ENCODE data around the gene LGSN.
"Not testable (repeated sequence)": the region's sequence is repeated elsewhere in the genome, so short reads cannot be mapped to it uniquely, and the experiment has no call there.

The LGSN gene

DNA sequence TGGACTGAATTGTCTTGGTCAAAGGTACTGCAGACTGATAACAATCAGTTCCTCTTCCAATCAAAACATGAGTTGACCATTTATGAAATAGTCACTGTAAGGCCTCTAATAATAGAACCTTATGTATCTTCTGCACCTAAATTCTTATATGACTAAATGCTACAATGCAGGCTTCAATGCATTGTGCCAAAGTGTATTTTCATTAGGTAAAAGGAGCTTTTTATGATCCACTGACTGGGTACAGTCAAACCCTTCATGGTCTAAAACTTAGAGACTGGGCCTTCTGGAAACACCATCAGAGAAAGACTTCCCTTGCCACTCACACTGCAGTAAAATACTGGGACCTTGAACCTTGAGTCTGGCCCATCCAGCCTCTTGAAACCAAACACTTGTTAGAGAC is 16.3 kb downstream of the LGSN start:
- no peak overlapping the region for H3K4me3 ChIP-seq (ENCODE audit: low read length)

DNA sequence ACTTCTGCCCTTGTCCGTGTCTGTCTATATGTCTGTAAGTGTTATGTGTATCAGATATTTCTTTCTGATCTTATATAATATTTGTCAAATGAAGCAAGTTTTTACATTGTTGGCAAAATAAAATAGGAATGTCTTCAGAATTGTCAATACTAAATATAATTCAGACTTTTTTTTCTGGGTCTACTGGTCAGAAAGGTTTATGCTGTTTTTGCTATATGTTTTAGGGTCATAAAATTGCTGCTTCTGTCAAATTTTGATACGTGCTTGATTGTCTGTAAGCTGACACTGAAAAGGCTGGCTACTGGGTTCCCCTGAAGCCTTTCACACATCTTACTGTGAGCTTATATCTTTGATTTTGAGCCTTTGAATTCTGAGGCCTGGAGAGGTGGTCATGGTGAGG is 20.1 kb downstream of the LGSN start:
- no peaks in the 10 kb centered on the region for H3K27me3 ChIP-seq (ENCODE audit: insufficient read depth, low read length)
- H3K27ac ChIP-seq (ENCODE audit: low read length) = no peak overlapping the region
- no peaks in the 10 kb centered on the region for H3K9me3 ChIP-seq (ENCODE audit: insufficient read depth, low read depth, low read length)
- no peak overlapping the region for H3K4me3 ChIP-seq (ENCODE audit: low read length)
- H3K4me1 ChIP-seq (ENCODE audit: insufficient read depth, low read length) = no peaks in the 10 kb centered on the region
- no peak overlapping the region for H3K9ac ChIP-seq (ENCODE audit: low read depth, low read length)
- no peaks in the 10 kb centered on the region for H3K36me3 ChIP-seq (ENCODE audit: insufficient read depth, low read depth, low read length)

More for the DNA sequence above, 16.3 kb downstream of the LGSN start:
- Histone ChIP-seq H3K36me3 (ENCODE audit: insufficient read depth, low read depth, low read length) (no peaks in the 10 kb centered on the region), H3K27me3 (ENCODE audit: insufficient read depth, low read length) (no peaks in the 10 kb centered on the region), H3K9me3 (ENCODE audit: insufficient read depth, low read depth, low read length) (no peaks in the 10 kb centered on the region), H3K27ac (ENCODE audit: low read length) (no peak overlapping the region), H3K4me1 (ENCODE audit: insufficient read depth, low read length) (no peaks in the 10 kb centered on the region), H3K9ac (ENCODE audit: low read depth, low read length) (no peak overlapping the region)

DNA sequence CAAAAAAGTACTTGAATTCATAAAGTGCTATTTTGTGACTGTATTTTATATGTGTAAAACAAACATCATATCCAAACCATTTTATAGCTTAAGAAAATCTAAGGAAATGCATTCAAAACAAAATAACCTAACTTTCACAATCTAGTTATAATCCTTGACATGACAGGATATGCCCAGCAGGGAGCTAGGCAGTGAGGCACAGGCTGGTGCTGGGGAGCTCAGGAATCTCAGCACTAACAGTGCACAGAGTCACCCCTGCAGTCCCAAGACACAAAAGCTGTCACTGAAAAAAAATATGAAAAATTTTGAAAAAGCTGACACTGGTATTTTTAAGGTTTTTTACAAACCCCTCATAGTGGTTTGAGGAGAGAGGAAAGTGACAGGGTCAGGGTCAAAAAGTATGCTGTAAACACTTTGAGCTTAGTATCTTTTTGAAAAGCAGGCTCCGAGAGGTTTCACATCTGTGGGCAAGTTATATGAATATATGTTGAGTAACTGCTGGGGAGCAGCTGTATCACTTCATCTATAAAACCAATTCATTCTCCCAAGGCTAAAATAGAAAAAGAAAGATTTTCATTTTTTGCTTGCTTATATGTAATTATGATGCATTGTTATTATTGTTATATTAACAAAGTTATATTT is 24.1 kb downstream of the LGSN start:
- H3K27ac ChIP-seq (ENCODE audit: low read length) = no peak overlapping the region
- H3K9me3 ChIP-seq (ENCODE audit: insufficient read depth, low read depth, low read length) = no peaks in the 10 kb centered on the region
- no peaks in the 10 kb centered on the region for H3K4me1 ChIP-seq (ENCODE audit: insufficient read depth, low read length)
- H3K36me3 ChIP-seq (ENCODE audit: insufficient read depth, low read depth, low read length) = no peaks in the 10 kb centered on the region
- H3K9ac ChIP-seq (ENCODE audit: low read depth, low read length) = no peak overlapping the region
- H3K27me3 ChIP-seq (ENCODE audit: insufficient read depth, low read length) = no peaks in the 10 kb centered on the region
- H3K4me3 ChIP-seq (ENCODE audit: low read length) = no peak overlapping the region

DNA sequence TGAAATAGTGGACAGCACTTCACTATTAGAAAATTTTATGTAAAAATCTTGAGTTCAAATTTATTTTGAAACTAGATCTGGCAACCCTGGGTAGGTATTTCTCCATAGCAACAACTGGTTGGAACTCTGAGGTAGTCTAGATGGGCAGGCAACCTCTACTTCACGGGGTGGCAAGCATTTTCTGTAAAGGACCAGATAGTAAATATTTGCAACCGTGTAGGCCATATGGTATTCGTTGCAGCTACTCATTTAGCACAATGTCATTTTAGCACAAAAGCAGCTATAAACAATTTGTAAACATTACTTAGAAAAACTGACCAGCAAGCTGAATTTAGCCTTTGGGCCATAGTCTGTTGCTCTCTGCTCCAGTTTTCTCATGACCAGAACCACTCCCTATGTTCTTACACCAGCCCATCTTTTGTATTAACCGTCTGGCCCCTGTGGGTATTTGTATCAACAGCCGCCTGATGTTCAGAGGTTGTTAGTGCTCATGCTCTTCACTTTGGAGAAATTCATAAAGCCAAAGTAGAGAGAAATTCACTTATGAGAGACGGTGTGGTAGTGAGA is 29.2 kb downstream of the LGSN start:
- H3K4me3 ChIP-seq (ENCODE audit: low read length) = no peak overlapping the region
- H3K27me3 ChIP-seq (ENCODE audit: insufficient read depth, low read length) = no peaks in the 10 kb centered on the region
- no peaks in the 10 kb centered on the region for H3K36me3 ChIP-seq (ENCODE audit: insufficient read depth, low read depth, low read length)
- no peak overlapping the region for H3K27ac ChIP-seq (ENCODE audit: low read length)
- no peak overlapping the region for H3K9ac ChIP-seq (ENCODE audit: low read depth, low read length)
- no peaks in the 10 kb centered on the region for H3K9me3 ChIP-seq (ENCODE audit: insufficient read depth, low read depth, low read length)
- no peaks in the 10 kb centered on the region; the same call in 1 of the 2 replicates for H3K4me1 ChIP-seq (ENCODE audit: insufficient read depth, low read length)

DNA sequence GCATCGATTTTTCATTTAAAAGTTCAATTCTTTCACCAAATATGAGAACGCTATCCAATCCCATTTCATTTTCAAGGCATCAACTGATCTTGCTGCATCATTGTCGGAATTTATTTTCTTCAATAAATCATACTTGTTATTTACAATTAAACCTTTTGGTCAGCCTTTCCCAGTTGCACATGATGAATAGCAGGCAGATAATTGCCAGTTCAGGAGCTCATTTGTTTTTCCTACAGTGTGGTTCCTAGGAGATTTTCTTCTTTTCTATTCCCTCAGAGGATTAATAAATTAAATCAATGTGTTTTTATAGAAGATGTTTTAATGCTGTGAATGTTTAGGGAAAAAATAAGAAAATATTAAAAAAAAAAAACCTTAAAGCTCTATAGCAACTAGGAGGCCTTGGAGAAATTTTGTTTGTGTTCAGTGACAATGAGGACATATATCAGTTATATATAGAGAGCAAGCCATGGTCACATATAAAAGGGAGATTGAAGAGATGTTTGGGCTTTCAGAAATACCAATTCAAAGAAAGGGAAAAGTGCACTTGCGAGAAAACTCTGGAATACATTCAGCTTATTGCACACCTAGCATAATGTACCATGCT is 30.4 kb downstream of the LGSN start:
- H3K4me1 ChIP-seq (ENCODE audit: insufficient read depth, low read length) = no peaks in the 10 kb centered on the region; the same call in 1 of the 2 replicates
- H3K4me3 ChIP-seq (ENCODE audit: low read length) = no peak overlapping the region
- H3K9me3 ChIP-seq (ENCODE audit: insufficient read depth, low read depth, low read length) = no peaks in the 10 kb centered on the region
- no peaks in the 10 kb centered on the region for H3K27me3 ChIP-seq (ENCODE audit: insufficient read depth, low read length)
- H3K27ac ChIP-seq (ENCODE audit: low read length) = no peak overlapping the region
- H3K9ac ChIP-seq (ENCODE audit: low read depth, low read length) = no peak overlapping the region
- no peaks in the 10 kb centered on the region for H3K36me3 ChIP-seq (ENCODE audit: insufficient read depth, low read depth, low read length)

DNA sequence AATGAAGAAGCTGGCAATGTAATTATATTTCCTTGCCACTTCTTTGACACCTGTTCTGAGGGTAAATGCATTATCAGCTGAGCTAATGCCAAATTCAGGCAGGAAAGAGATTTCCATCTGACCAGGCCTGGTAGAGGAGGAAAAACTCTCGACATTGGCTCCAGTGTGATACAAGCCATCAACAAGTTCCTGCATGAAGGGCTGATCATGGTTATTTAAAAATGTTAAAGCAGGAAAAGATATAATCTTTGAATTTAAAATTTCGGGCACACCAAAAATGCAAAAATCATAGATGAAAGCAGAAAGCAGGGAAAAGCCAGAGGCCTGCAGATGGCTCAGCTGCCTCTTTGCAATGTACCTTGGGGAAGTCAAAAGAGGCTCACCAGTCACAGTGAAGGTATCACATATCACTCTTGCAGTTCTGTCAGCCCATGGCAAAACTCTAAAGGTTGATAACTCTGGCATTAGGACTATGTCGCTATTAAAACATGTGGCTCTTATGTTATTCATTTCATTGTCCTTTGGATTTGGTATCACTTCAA is 39.1 kb downstream of the LGSN start:
- H3K4me3 ChIP-seq (ENCODE audit: low read length) = no peak overlapping the region
- H3K4me1 ChIP-seq (ENCODE audit: insufficient read depth, low read length) = peaks cover 7% of the 10 kb centered on the region; the same call in 1 of the 2 replicates
- no peaks in the 10 kb centered on the region for H3K27me3 ChIP-seq (ENCODE audit: insufficient read depth, low read length)
- no peak overlapping the region for H3K27ac ChIP-seq (ENCODE audit: low read length)
- no peak overlapping the region for H3K9ac ChIP-seq (ENCODE audit: low read depth, low read length)
- no peaks in the 10 kb centered on the region for H3K36me3 ChIP-seq (ENCODE audit: insufficient read depth, low read depth, low read length)
- H3K9me3 ChIP-seq (ENCODE audit: insufficient read depth, low read depth, low read length) = no peaks in the 10 kb centered on the region

DNA sequence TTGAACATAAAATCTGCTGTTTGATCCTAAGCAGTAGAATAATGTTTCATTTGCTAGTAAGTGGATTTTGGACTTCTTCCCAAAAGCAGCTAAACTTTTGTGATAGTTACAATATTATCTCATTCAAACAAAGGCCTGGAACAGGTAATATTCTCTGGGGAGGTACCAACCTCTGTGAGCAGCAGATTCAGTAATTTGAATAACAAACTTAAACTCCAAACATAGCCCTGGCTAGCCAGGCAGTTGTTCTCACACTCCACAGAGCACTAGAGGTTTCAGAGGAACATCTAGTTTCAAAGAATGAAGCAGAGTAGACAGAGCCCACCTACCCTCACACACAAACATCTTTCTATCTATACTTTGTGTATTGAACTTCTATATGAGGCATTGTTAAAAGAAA is 40.9 kb downstream of the LGSN start:
- H3K9me3 ChIP-seq (ENCODE audit: insufficient read depth, low read depth, low read length) = no peaks in the 10 kb centered on the region
- H3K36me3 ChIP-seq (ENCODE audit: insufficient read depth, low read depth, low read length) = no peaks in the 10 kb centered on the region
- no peak overlapping the region for H3K4me3 ChIP-seq (ENCODE audit: low read length)
- H3K4me1 ChIP-seq (ENCODE audit: insufficient read depth, low read length) = peaks cover 7% of the 10 kb centered on the region; the same call in 1 of the 2 replicates
- H3K9ac ChIP-seq (ENCODE audit: low read depth, low read length) = no peak overlapping the region
- H3K27ac ChIP-seq (ENCODE audit: low read length) = no peak overlapping the region
- no peaks in the 10 kb centered on the region for H3K27me3 ChIP-seq (ENCODE audit: insufficient read depth, low read length)

DNA sequence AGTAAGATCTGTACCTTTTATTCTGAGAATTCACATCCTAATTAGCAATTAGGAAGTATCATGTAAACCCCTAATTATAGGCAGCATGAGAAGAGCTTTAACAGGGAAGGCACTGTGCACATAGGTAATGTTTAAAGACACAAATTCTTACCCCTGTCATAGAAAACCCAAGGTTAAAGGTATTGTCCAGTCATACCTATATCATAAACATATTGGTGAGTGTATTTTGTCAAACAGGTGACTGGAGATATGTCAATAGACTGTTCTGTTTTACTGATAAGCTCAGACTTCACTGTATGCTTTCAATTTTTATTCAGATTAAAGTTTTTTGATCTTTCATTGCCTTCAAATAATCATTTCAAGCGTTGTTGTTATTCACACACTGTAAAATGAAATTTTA is 43.8 kb downstream of the LGSN start:
- Histone ChIP-seq H3K27me3 (ENCODE audit: insufficient read depth, low read length) (no peaks in the 10 kb centered on the region), H3K27ac (ENCODE audit: low read length) (no peak overlapping the region), H3K4me3 (ENCODE audit: low read length) (no peak overlapping the region), H3K36me3 (ENCODE audit: insufficient read depth, low read depth, low read length) (no peaks in the 10 kb centered on the region), H3K9me3 (ENCODE audit: insufficient read depth, low read depth, low read length) (no peaks in the 10 kb centered on the region), H3K4me1 (ENCODE audit: insufficient read depth, low read length) (0 out of 2 replicates have a peak, but pooled peaks cover 5% of the 10 kb centered on the region), H3K9ac (ENCODE audit: low read depth, low read length) (no peak overlapping the region)

DNA sequence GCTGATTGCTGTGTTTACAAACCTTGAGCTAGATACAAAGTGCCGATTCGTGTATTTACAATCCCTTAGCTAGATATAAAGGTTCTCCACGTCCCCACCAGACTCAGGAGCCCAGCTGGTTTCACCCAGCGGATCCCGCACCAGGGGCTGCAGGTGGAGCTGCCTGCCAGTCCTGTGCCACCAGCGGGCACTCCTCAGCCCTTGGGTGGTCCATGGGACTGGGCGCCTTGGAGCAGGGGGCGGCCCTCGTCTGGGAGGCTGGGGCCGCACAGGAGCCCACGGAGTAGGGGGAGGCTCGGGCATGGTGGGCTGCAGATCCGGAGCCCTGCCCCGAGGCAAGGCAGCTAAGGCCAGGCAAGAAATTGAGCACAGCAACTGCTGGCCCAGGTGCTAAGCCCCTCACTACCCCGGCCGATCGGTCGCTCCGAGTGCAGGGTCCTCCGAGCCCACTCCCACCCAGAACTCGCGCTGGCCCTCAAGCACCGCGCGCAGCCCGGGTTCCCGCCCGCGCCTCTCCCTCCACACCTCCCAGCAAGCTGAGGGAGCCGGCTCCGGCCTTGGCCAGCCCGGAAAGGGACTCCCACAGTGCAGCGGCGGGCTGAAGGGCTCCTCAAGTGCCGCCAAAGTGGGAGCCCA is 44.9 kb downstream of the LGSN start:
- H3K9ac ChIP-seq (ENCODE audit: low read depth, low read length); H3K27me3 ChIP-seq (ENCODE audit: insufficient read depth, low read length); H3K36me3 ChIP-seq (ENCODE audit: insufficient read depth, low read depth, low read length); H3K4me1 ChIP-seq (ENCODE audit: insufficient read depth, low read length); H3K9me3 ChIP-seq (ENCODE audit: insufficient read depth, low read depth, low read length); H3K27ac ChIP-seq (ENCODE audit: low read length); H3K4me3 ChIP-seq (ENCODE audit: low read length): not testable (repeated sequence)

DNA sequence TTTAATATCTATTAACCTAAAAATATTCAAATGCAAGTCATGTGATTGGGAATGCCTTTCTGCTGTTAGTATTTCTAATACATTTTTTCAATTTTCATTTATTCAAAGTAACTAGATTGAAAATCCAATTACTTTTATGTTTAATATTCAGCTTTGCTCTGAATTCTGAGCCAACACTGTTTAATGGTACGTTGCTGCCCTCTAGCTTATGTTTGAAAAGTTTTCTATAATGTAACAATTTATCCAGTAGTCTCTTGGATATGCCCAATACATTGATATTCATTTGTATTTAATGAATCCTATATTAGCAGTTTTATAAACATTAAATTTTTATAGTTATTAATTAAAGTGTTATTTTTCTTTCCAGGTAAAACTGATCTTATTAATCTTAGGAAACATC is 47.4 kb downstream of the LGSN start:
- Histone ChIP-seq H3K4me3 (ENCODE audit: low read length) (no peak overlapping the region), H3K9ac (ENCODE audit: low read depth, low read length) (no peak overlapping the region), H3K27me3 (ENCODE audit: insufficient read depth, low read length) (no peaks in the 10 kb centered on the region), H3K9me3 (ENCODE audit: insufficient read depth, low read depth, low read length) (no peaks in the 10 kb centered on the region), H3K27ac (ENCODE audit: low read length) (no peak overlapping the region), H3K4me1 (ENCODE audit: insufficient read depth, low read length) (no peaks in the 10 kb centered on the region), H3K36me3 (ENCODE audit: insufficient read depth, low read depth, low read length) (no peaks in the 10 kb centered on the region)

DNA sequence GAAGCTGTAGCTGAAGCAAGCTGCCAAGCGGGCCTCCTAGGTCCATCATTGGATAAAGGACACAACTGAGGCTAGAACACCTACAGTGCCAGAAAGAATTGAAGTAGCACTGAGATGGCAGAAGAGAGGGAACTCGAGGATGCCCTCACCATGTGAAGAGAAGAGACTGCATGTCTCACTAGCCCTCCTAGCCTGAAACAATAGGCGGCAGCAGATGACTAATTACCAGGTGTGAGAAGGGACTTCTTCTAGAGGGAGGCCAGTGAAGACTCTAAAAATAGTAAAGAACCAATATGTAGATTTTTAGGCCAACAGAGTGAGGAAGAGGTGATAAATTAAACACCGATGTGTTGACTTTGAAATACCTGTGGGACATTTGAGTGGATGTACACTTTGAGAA is 50.3 kb downstream of the LGSN start:
- Histone ChIP-seq H3K36me3 (ENCODE audit: insufficient read depth, low read depth, low read length) (no peaks in the 10 kb centered on the region), H3K9ac (ENCODE audit: low read depth, low read length) (no peak overlapping the region), H3K27ac (ENCODE audit: low read length) (no peak overlapping the region), H3K27me3 (ENCODE audit: insufficient read depth, low read length) (no peaks in the 10 kb centered on the region), H3K4me3 (ENCODE audit: low read length) (no peak overlapping the region), H3K9me3 (ENCODE audit: insufficient read depth, low read depth, low read length) (no peaks in the 10 kb centered on the region), H3K4me1 (ENCODE audit: insufficient read depth, low read length) (no peaks in the 10 kb centered on the region; the same call in 1 of the 2 replicates)
